Lower lobe of right lung (tissue), 2 donors: Measurements from ENCODE around the gene NFX1. TPM values are rescaled to one million over a fixed set of nuclear protein-coding genes. Genes with fewer than 3 reads are reported as not detected.
"Not testable (repeated sequence)": the region's sequence is repeated elsewhere in the genome, so short reads cannot be mapped to it uniquely, and the experiment has no call there.

ENCODE experiments used
- ATAC-seq, 2 donors: fragments of 200-7000 bp; cut with Tn5 transposase; one replicate each; pipeline ENCODE4 v1.9.1; 2020 to 2022; ENCODE audit warnings: mild to moderate bottlenecking in 2 of 2, moderate library complexity in 2 of 2
- DNase-seq: peaks from one replicate; pipeline ENCODE4 v3.0.0-alpha.2; 2020
- H3K27ac ChIP-seq: fragments of 200-600 bp; one replicate; pipeline ENCODE4 v1.8.0; 2022
- H3K27me3 ChIP-seq: fragments of 200-600 bp; one replicate; pipeline ENCODE4 v1.8.0; 2022; ENCODE audit warnings: low read depth
- H3K36me3 ChIP-seq: fragments of 200-600 bp; one replicate; pipeline ENCODE4 v1.8.0; 2022; ENCODE audit warnings: mild to moderate bottlenecking
- H3K4me1 ChIP-seq: fragments of 200-600 bp; one replicate; pipeline ENCODE4 v1.8.0; 2022
- H3K4me3 ChIP-seq: fragments of 200-600 bp; one replicate; pipeline ENCODE4 v1.8.0; 2022; ENCODE audit warnings: mild to moderate bottlenecking
- H3K9me3 ChIP-seq: fragments of 200-600 bp; one replicate; pipeline ENCODE4 v1.8.0; 2022
- intact Hi-C: fragments of 100-400 bp; cut with DNase I; formaldehyde crosslinking; loops from one replicate; pipeline ENCODE4 v1.11.0; 2022
- total RNA-seq: library from RNA; stranded (reverse); fragmentation: NEBNext Ultra II Directional; extraction: Animal tissue kit (Norgen Biotek cat#: 25700); gene quantifications from one replicate; pipeline ENCODE4 v1.2.1, GENCODE V29; 2021
- TF ChIP-seq, protein P1 (sequence below): fragments of 200-600 bp; IDR thresholded peaks from one replicate; pipeline ENCODE4 v1.8.0; 2022; ENCODE audit warnings: antibody characterized with exemption, mild to moderate bottlenecking
- donor health status: DM: no; HTN: yes; CAD: no; lungs with severe emphysema.

The NFX1 gene
- total RNA-seq, 1 donor from 2014 or later = 36.2 TPM

GRCh38 chr9:33331377-33331891 lies 41.1 kb downstream of the NFX1 start:
- Histone ChIP-seq H3K27me3 (no peaks in the 10 kb centered on the region), H3K27ac (no peak overlapping the region), H3K4me1 (no peaks in the 10 kb centered on the region), H3K9me3 (no peaks in the 10 kb centered on the region), H3K4me3 (no peak overlapping the region), H3K36me3 (peaks cover 89% of the 10 kb centered on the region)
- DNase-seq = no peak
- ATAC-seq = no peak
- intact Hi-C loops = no loop called here
- TF ChIP-seq, protein P1, sequence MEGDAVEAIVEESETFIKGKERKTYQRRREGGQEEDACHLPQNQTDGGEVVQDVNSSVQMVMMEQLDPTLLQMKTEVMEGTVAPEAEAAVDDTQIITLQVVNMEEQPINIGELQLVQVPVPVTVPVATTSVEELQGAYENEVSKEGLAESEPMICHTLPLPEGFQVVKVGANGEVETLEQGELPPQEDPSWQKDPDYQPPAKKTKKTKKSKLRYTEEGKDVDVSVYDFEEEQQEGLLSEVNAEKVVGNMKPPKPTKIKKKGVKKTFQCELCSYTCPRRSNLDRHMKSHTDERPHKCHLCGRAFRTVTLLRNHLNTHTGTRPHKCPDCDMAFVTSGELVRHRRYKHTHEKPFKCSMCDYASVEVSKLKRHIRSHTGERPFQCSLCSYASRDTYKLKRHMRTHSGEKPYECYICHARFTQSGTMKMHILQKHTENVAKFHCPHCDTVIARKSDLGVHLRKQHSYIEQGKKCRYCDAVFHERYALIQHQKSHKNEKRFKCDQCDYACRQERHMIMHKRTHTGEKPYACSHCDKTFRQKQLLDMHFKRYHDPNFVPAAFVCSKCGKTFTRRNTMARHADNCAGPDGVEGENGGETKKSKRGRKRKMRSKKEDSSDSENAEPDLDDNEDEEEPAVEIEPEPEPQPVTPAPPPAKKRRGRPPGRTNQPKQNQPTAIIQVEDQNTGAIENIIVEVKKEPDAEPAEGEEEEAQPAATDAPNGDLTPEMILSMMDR = no peak

- ATAC-seq (no peak), DNase-seq (no peak)
- TF ChIP-seq, protein P1 = no peak
- H3K36me3 ChIP-seq = peaks cover 95% of the 10 kb centered on the region
- no peak overlapping the region for H3K27ac ChIP-seq
- H3K4me1 ChIP-seq = no peaks in the 10 kb centered on the region
- no peak overlapping the region for H3K4me3 ChIP-seq
- no peaks in the 10 kb centered on the region for H3K27me3 ChIP-seq
- intact Hi-C loops = no loop called here
- no peaks in the 10 kb centered on the region for H3K9me3 ChIP-seq
These were observed 41.7 kb downstream of the NFX1 start for GRCh38 chr9:33332011-33332410.

- H3K4me3 ChIP-seq, DNase-seq, H3K4me1 ChIP-seq, ATAC-seq, H3K9me3 ChIP-seq, H3K27me3 ChIP-seq, intact Hi-C loops, H3K27ac ChIP-seq: not testable (repeated sequence)
- H3K36me3 ChIP-seq = peaks cover 95% of the 10 kb centered on the region
These were observed 42.6 kb downstream of the NFX1 start for GRCh38 chr9:33332956-33333355.

DNA sequence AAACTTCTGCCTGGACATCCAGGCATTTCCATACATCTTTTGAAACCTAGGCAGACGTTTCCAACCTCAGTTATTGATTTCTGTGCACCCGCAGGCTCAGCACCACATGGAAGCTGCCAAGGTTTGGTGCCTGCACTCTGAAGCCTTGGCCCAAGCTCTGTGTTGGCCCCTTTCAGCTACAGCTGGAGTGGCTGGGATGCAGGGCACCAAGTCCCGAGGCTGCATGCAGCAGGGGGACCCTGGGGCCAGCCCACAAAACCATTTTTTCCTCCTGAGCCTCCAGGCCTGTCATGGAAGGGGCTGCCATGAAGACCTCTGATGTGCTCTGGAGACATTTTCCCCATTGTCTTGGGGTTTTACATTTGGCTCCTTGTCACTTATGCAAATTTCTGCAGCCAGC lies 49.9 kb downstream of the NFX1 start:
- DNase-seq (no peak), ATAC-seq (no peak)
- TF ChIP-seq, protein P1 = no peak
- H3K4me3 ChIP-seq = no peak overlapping the region
- peaks cover 8% of the 10 kb centered on the region for H3K9me3 ChIP-seq
- no peak overlapping the region for H3K27ac ChIP-seq
- intact Hi-C loops = no loop called here
- peaks cover 100% of the 10 kb centered on the region for H3K36me3 ChIP-seq
- no peaks in the 10 kb centered on the region for H3K27me3 ChIP-seq
- no peaks in the 10 kb centered on the region for H3K4me1 ChIP-seq

- no peaks in the 10 kb centered on the region for H3K27me3 ChIP-seq
- intact Hi-C loops = no loop called here
- H3K9me3 ChIP-seq = peaks cover 8% of the 10 kb centered on the region
- ATAC-seq = no peak
- DNase-seq = no peak
- H3K4me3 ChIP-seq = no peak overlapping the region
- H3K27ac ChIP-seq = no peak overlapping the region
- H3K4me1 ChIP-seq = no peaks in the 10 kb centered on the region
- TF ChIP-seq, protein P1 = no peak
- peaks cover 100% of the 10 kb centered on the region for H3K36me3 ChIP-seq
These were observed 50.9 kb downstream of the NFX1 start for GRCh38 chr9:33341182-33341581.

DNA sequence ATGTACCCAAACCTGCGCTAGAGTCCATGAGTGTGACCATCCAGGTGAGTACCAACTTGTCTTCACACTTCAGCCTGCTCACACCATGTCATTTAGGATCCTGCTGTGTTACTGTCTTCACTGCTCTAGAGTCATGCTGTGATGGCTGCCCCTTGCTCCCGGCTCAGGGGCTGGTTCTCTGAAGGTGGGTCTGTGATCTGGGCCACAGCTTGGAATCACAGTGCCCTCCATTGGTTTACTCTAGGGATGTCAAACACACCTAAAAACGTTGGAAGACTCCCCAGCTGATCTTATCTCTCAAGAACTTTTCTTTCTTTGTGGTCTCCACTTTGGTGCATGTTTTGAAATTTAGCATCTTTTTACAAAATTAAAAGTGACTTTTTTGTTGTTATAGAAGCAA lies 53.8 kb downstream of the NFX1 start:
- no peaks in the 10 kb centered on the region for H3K4me1 ChIP-seq
- no peaks in the 10 kb centered on the region for H3K27me3 ChIP-seq
- peaks cover 8% of the 10 kb centered on the region for H3K9me3 ChIP-seq
- no peak overlapping the region for H3K27ac ChIP-seq
- intact Hi-C loops = no loop called here
- TF ChIP-seq, protein P1 = no peak
- DNase-seq (no peak), ATAC-seq (no peak)
- no peak overlapping the region for H3K4me3 ChIP-seq
- peaks cover 100% of the 10 kb centered on the region for H3K36me3 ChIP-seq
